ENCODE data around the gene TMEM214. TPM values are rescaled to one million over a fixed set of nuclear protein-coding genes. Genes with fewer than 3 reads are reported as not detected.

The TMEM214 gene
- polyA plus RNA-seq, 4 donors = 56.9 to 90.7 (median 71.4) TPM

DNA sequence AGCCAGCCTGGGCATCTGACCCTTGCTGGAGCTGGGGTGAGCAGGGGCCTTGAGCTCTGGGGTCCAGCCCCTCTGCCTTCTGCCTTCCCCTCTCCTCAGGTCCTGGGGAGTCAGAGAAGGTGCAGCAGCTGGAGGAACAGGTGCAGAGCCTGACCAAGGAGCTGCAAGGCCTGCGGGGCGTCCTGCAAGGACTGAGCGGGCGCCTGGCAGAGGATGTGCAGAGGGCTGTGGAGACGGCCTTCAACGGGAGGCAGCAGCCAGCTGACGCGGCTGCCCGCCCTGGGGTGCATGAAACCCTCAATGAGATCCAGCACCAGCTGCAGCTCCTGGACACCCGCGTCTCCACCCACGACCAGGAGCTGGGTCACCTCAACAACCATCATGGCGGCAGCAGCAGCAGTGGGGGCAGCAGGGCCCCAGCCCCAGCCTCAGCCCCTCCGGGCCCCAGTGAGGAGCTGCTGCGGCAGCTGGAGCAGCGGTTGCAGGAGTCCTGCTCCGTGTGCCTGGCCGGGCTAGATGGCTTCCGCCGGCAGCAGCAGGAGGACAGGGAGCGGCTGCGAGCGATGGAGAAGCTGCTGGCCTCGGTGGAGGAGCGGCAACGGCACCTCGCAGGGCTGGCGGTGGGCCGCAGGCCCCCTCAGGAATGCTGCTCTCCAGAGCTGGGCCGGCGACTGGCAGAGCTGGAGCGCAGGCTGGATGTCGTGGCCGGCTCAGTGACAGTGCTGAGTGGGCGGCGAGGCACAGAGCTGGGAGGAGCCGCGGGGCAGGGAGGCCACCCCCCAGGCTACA is 49.4 kb downstream of the TMEM214 start:
- DNase-seq (ENCODE audit: low read depth in 4 of 4, low spot score in 3 of 4) = no peak

DNA sequence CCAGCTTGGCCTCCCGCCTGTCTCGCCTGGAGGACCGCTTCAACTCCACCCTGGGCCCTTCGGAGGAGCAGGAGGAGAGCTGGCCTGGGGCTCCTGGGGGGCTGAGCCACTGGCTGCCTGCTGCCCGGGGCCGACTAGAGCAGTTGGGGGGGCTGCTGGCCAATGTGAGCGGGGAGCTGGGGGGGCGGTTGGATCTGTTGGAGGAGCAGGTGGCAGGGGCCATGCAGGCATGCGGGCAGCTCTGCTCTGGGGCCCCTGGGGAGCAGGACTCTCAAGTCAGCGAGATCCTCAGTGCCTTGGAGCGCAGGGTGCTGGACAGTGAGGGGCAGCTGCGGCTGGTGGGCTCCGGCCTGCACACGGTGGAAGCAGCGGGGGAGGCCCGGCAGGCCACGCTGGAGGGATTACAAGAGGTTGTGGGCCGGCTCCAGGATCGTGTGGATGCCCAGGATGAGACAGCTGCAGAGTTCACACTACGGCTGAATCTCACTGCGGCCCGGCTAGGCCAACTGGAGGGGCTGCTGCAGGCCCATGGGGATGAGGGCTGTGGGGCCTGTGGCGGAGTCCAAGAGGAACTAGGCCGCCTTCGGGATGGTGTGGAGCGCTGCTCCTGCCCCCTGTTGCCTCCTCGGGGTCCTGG is 50.1 kb downstream of the TMEM214 start:
- DNase-seq (ENCODE audit: low read depth in 4 of 4, low spot score in 3 of 4) = no peak

DNA sequence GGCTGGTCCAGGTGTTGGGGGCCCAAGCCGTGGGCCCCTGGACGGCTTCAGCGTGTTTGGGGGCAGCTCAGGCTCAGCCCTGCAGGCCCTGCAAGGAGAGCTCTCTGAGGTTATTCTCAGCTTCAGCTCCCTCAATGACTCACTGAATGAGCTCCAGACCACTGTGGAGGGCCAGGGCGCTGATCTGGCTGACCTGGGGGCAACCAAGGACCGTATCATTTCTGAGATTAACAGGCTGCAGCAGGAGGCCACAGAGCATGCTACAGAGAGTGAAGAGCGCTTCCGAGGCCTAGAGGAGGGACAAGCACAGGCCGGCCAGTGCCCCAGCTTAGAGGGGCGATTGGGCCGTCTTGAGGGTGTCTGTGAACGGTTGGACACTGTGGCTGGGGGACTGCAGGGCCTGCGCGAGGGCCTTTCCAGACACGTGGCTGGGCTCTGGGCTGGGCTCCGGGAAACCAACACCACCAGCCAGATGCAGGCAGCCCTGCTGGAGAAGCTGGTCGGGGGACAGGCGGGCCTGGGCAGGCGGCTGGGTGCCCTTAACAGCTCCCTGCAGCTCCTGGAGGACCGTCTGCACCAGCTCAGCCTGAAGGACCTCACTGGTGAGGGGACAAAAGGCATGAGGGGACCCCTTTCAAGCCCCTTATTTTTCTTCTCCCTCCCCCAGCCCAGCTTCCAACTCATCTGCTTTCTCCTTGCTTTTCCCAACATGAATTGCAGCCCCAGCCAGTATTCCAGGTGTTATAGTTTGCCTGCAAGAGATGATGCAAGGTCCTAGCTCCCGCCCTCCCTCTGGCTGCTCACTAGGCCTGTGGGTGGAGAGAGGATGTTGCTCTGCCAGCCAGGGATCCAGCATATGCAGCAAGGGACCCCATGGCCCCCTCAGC is 50.9 kb downstream of the TMEM214 start:
- DNase-seq (ENCODE audit: low read depth in 4 of 4, low spot score in 3 of 4) = no peak

DNA sequence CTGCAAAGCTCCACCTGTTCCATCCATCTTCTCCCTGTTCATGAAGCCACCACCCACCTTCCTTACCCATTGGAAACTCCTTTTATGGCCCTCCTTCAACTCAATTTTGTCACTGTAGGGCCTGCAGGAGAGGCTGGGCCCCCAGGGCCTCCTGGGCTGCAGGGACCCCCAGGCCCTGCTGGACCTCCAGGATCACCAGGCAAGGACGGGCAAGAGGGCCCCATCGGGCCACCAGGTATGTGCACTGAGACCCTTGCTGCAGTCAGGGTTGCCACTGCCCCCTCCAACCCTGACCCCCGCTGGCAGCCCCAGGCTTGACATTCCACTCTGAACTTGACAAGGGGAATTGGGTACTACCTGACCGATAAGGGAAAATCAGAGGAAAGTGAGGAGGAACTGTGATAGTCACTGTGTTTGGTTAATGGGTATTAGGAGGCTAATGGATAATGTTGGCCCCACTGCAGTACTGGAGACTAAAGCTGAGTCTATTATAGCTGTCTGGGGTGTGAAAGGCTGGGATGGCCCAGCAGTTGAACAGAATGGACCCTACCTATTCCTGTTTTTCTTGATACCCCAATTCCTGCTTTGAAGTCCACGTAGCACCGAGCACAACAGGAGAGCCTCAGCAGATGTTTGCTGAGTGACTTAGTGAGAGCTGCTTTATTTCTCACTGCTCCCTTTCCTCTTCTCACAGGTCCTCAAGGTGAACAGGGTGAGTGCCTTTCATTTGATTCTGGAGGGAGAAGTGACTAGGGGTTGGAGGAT is 51.7 kb downstream of the TMEM214 start:
- no peak for DNase-seq (ENCODE audit: low read depth in 4 of 4, low spot score in 3 of 4)

DNA sequence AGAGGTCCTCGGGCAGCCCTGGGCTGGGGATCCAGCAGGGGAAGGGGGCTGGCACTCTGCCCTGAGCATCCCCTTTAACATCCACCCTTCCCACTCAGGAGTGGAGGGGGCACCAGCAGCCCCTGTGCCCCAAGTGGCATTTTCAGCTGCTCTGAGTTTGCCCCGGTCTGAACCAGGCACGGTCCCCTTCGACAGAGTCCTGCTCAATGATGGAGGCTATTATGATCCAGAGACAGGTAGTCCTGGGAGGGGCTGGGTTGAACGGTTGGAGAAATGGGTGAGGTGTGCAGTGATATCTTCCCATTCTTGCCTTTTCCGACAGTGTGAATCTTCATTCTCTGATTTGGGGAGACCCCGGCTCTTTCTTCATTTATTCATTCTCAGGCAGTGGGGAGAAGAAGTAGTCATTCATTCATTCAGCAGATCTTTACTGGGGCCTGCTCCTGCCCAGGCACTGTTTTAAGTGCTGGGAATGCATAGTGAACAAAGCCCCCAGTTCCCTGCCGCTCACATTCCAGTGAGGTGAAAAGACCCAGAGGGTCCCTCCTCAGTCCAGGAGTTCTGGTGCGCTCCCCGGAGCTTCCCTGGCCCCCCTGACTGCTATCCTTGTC is 52.4 kb downstream of the TMEM214 start:
- no peak for DNase-seq (ENCODE audit: low read depth in 4 of 4, low spot score in 3 of 4)

DNA sequence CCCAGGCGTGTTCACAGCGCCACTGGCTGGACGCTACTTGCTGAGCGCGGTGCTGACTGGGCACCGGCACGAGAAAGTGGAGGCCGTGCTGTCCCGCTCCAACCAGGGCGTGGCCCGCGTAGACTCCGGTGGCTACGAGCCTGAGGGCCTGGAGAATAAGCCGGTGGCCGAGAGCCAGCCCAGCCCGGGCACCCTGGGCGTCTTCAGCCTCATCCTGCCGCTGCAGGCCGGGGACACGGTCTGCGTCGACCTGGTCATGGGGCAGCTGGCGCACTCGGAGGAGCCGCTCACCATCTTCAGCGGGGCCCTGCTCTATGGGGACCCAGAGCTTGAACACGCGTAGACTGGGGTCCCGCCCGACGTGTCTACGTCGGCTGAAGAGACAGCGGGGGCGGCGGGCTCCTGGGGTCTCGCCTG is 52.9 kb downstream of the TMEM214 start:
- no peak for DNase-seq (ENCODE audit: low read depth in 4 of 4, low spot score in 3 of 4)

DNA sequence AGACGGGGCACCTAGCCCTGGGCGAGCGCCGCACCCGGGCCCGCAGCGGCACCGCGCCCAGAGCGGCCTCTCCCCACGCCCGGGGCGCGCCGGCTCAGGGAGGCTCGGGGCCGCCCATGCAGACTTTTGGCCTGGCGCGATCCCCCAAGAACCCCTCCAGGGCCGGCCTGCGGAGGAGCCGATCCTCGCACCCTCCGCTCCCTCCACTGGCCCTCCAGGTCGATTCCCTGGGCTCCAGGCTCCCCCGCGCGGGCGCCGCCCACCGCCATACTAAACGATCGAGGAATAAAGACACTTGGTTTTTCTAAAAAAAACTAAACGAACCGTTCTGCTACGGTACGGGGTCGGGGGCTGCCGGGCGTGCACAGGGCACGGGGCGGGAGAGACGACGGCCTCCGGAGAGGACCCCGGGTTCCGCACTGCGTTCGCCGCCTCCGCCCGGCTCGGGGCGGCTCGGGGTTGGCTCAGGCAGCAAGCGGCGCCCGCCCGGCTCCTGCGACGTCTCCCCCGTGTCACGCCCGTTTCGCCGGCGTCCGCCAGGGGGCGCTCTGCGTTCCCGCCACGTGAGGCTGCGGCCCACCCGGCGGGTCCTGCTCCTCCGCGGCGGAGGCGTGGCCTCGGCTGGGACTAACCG is 53.4 kb downstream of the TMEM214 start:
- DNase-seq (ENCODE audit: low read depth in 4 of 4, low spot score in 3 of 4) = peak in 3 of 4 donors; percentile 88 to 90 (median 89)

DNA sequence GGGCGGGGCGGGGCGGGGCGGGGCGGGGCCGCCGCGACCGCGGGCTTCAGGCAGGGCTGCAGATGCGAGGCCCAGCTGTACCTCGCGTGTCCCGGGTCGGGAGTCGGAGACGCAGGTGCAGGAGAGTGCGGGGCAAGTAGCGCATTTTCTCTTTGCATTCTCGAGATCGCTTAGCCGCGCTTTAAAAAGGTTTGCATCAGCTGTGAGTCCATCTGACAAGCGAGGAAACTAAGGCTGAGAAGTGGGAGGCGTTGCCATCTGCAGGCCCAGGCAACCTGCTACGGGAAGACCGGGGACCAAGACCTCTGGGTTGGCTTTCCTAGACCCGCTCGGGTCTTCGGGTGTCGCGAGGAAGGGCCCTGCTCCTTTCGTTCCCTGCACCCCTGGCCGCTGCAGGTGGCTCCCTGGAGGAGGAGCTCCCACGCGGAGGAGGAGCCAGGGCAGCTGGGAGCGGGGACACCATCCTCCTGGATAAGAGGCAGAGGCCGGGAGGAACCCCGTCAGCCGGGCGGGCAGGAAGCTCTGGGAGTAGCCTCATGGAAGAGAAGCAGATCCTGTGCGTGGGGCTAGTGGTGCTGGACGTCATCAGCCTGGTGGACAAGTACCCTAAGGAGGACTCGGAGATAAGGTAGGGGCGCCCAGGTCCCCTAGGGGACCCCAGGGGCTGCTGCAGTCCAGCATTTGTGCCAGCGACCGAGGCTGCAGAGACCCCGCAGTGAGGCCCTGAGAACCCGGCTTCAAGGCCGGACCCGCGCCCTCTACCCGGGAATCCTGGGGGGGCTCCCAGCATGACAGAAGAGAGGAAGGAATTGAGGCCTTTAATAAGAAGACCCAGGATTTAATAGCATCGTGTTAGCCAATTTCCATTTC is 54.2 kb downstream of the TMEM214 start, which contains the start of gene KHK:
Gene KHK, plus strand, starts transcription at position 49 of the 870 bp plus-strand sequence. Its CDS starts 488 bp downstream, at position 537.
- no peak for DNase-seq (ENCODE audit: low read depth in 4 of 4, low spot score in 3 of 4)

DNA sequence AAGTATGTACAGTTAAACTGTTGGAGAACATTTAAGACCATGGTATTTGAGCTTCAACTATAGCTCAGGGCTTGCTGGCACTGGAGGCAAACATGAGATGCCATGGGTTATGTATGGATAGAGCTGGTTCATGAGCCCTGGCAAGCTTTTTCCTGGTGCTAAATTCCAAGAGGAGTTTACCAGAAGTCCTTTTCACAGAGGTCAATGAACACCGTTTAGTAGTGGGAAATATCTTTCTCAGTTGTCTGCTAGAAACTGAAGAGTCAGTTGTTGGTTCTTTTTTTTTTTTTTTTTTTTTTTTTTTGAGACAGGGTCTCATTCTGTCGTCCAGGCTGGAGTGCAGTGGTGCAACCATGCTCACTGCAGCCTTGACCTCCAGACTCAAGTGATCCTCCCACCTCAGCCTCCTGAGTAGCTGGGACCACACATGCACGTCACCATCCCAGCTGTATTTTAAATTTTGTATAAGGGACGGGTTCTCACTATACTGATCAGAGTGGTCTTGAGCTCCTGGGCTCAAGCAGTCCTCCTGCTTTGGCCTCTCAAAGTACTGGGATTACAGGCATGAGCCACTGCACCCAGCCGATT is 55.2 kb downstream of the TMEM214 start:
- DNase-seq (ENCODE audit: low read depth in 4 of 4, low spot score in 3 of 4) = no peak

DNA sequence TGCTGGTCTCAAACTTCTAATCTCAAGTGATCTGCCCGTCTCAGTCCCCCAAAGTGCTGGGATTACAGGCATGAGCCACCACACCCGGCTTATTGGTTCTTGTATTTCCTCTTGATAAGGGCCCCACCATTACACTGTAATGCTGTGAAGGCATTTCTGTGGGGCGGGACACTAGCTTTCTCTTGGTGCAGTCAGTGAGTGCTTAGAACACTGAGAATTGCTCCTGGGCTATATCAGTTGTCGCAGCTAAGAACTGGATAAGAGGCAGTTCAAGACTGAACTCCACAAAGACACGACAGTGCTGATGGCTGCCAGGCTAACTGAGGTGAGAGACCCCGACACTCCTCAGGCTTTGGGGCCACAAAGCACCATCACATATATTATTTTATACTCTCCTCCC is 55.9 kb downstream of the TMEM214 start:
- DNase-seq (ENCODE audit: low read depth in 4 of 4, low spot score in 3 of 4) = no peak

DNA sequence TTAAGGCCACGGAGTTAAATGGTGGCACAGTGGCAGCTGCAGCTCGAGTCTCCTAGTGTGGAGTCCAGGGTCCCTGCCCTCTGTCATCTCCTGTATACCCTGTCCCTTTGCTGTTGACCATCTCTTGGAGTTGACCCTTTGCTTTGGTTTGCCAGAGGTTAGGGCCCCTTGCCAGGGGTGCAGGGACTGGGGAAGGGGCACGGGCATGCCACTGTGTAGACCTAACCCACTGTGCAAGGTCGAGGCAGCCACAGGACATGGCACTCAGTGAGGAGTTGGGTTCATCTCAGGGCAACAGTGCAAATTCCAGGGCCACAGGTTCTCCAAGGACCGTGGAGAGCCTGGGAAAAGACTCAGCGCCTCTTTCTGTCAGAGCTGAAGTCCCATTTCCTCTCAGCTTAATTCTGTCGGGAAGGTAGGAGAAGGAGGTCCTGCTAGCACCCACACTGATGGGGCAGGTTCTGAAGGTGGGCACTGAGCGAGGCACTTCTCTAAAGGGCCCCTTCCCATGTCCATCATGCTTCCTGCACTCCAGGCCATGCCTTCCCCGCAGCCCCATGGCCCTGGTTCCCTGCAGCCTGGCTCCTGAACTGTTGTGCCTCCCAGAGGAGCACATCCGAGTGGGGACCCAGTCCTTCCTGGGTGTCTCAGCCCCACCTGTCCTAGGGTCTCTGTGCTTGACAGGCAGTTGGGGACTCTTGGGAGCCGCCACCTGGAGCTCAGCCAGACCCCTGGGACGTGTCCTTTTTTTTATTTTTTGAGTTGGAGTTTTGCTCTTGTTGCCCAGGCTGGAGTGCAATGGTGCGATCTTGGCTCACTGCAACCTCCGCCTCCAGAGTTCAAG is 56.6 kb downstream of the TMEM214 start:
- no peak for DNase-seq (ENCODE audit: low read depth in 4 of 4, low spot score in 3 of 4)

Other genes with a start within 250 kb of the TMEM214 start
- 10 to 100 TPM; 15.8 to 16.9 (median 16.3) TPM for gene CENPA, start 246.9 kb upstream of the TMEM214 start, polyA plus RNA-seq (ENCODE audit: insufficient read length in 4 of 4)
- 1 to 10 TPM; 2.3 to 8.5 (median 5.5) TPM for gene DPYSL5, start 184.8 kb upstream of the TMEM214 start, polyA plus RNA-seq (ENCODE audit: insufficient read length in 4 of 4)
- gene MAPRE3, start 62.3 kb upstream of the TMEM214 start, polyA plus RNA-seq (ENCODE audit: insufficient read length in 4 of 4) = 10 to 100 TPM; 10.2 to 17.8 (median 13.1) TPM
- gene AGBL5, start 18.7 kb downstream of the TMEM214 start, polyA plus RNA-seq (ENCODE audit: insufficient read length in 4 of 4) = 10 to 100 TPM; 30.8 to 66.8 (median 61.1) TPM
- 100 to 1,000 TPM; 212 to 268 (median 247) TPM for gene OST4, start 38.7 kb downstream of the TMEM214 start, polyA plus RNA-seq (ENCODE audit: insufficient read length in 4 of 4)
- gene EMILIN1, start 45.6 kb downstream of the TMEM214 start, polyA plus RNA-seq (ENCODE audit: insufficient read length in 4 of 4) = 100 to 1,000 TPM in 2 of 4 donors, 10 to 100 TPM in 2; 67.1 to 206 (median 91.1) TPM
- gene KHK, start 53.8 kb downstream of the TMEM214 start, polyA plus RNA-seq (ENCODE audit: insufficient read length in 4 of 4) = 10 to 100 TPM in 3 of 4 donors, 1 to 10 TPM in 1; 6.0 to 52.3 (median 36.3) TPM
- 10 to 100 TPM in 1 of 4 donors, 1 to 10 TPM in 3; 4.4 to 10.5 (median 5.8) TPM for gene CGREF1, start 86.2 kb downstream of the TMEM214 start, polyA plus RNA-seq (ENCODE audit: insufficient read length in 4 of 4)
- 1 to 10 TPM in 2 of 4 donors, under 1 TPM in 2; 0.46 to 1.5 (median 0.95) TPM for gene ABHD1, start 90.8 kb downstream of the TMEM214 start, polyA plus RNA-seq (ENCODE audit: insufficient read length in 4 of 4)
- 10 to 100 TPM; 44.2 to 58.7 (median 47.3) TPM for gene PREB, start 101.7 kb downstream of the TMEM214 start, polyA plus RNA-seq (ENCODE audit: insufficient read length in 4 of 4)
- gene PRR30, start 106.4 kb downstream of the TMEM214 start, polyA plus RNA-seq (ENCODE audit: insufficient read length in 4 of 4) = not detected
- gene TCF23, start 116.0 kb downstream of the TMEM214 start, polyA plus RNA-seq (ENCODE audit: insufficient read length in 4 of 4) = 1 to 10 TPM in 1 of 4 donors, under 1 TPM in 3; 0.59 to 3.2 (median 0.75) TPM
- gene ATRAID, start 179.1 kb downstream of the TMEM214 start, polyA plus RNA-seq (ENCODE audit: insufficient read length in 4 of 4) = 100 to 1,000 TPM; 142 to 162 (median 153) TPM
- 10 to 100 TPM; 19.9 to 48.4 (median 35.2) TPM for gene SLC5A6, start 179.3 kb downstream of the TMEM214 start, polyA plus RNA-seq (ENCODE audit: insufficient read length in 4 of 4)
- 10 to 100 TPM; 33.7 to 61.4 (median 43.1) TPM for gene CAD, start 184.4 kb downstream of the TMEM214 start, polyA plus RNA-seq (ENCODE audit: insufficient read length in 4 of 4)
- gene SLC30A3, start 230.1 kb downstream of the TMEM214 start, polyA plus RNA-seq (ENCODE audit: insufficient read length in 4 of 4) = 1 to 10 TPM in 3 of 4 donors, under 1 TPM in 1; 0.98 to 8.7 (median 5.3) TPM
- 1 to 10 TPM in 1 of 4 donors, under 1 TPM in 3; 0.18 to 1.7 (median 0.46) TPM for gene DNAJC5G, start 242.5 kb downstream of the TMEM214 start, polyA plus RNA-seq (ENCODE audit: insufficient read length in 4 of 4)
- gene TRIM54, start 249.5 kb downstream of the TMEM214 start, polyA plus RNA-seq (ENCODE audit: insufficient read length in 4 of 4) = 1 to 10 TPM in 3 of 4 donors, under 1 TPM in 1; 0.07 to 6.4 (median 3.9) TPM